GM18907 (cell line): ENCODE data around the gene SLC2A6.

ENCODE experiments used
- ATAC-seq: cut with Tn5 transposase; IDR thresholded peaks from one replicate; pipeline ENCODE4 v1.9.1; 2021; ENCODE audit warnings: mild to moderate bottlenecking, moderate library complexity; ENCODE audit not compliant: unreplicated experiment

The SLC2A6 gene

GRCh38 chr9:133477992-133478850, 678 bp downstream of the SLC2A6 start:
- ATAC-seq: peak; percentile 28

DNA sequence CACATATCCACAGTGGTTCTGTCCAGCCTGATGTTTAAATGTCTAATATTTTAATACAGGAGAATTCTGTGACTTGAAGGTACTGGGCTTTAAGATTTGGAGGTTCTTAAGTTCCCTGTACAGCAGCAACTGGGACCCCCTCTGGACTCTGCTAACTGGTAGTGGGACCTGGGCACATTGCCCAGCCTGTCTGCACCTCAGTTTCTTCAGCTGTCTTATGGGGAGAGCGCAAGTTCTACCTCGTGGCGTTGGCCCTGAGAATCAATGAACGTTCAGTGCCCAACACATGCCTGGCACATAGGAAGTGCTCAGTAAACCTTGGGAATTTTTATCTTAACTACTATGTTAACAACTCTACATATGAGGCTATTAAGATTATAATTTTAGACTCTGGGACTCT, 1.4 kb downstream of the SLC2A6 start:
- ATAC-seq: no peak

- ATAC-seq: no peak
Observed at GRCh38 chr9:133476941-133477340, 2.0 kb downstream of the SLC2A6 start.

DNA sequence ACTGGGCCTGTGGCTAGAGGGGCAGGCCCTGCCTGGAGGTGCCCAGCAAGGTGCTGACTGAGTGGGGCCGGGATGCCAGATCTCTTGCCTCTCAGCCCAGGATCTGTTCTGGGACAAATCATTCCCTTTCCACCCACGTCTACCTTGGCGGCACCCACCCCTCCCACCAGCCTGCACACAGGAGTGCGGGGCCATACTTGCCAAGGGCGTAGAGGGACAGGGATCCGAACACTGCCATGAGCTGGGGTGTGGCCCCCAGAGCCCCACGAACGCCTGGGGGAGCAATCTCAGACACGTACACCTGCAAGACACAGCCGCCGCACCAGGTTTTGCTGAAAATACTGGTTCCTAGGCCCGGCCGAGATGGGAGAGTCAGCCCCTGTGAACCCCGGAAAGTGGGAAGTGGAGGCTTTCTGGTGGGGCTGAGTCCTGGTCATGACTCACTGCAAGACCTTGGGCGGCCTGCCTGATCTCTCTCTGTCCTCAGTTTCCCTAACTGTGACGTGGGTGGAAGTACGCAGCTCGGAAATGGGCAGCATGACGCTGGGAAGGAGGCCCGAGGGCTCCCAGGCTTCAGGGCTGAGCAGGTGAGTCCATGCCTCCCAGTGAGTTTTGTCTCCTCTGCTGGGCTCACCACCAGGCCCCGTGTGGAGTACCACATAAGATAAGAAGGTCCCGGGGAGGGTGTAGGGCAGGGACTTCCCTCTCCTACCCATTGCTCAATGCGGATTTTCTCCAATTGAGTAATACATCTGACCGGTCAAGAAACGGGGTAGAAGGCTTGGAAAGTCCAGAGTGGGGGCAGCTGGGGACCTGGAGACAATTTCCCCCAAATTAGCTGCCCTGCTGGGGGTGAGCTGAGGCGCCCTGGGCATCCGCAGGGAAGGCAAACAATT, 2.6 kb downstream of the SLC2A6 start:
- no peak for ATAC-seq

DNA sequence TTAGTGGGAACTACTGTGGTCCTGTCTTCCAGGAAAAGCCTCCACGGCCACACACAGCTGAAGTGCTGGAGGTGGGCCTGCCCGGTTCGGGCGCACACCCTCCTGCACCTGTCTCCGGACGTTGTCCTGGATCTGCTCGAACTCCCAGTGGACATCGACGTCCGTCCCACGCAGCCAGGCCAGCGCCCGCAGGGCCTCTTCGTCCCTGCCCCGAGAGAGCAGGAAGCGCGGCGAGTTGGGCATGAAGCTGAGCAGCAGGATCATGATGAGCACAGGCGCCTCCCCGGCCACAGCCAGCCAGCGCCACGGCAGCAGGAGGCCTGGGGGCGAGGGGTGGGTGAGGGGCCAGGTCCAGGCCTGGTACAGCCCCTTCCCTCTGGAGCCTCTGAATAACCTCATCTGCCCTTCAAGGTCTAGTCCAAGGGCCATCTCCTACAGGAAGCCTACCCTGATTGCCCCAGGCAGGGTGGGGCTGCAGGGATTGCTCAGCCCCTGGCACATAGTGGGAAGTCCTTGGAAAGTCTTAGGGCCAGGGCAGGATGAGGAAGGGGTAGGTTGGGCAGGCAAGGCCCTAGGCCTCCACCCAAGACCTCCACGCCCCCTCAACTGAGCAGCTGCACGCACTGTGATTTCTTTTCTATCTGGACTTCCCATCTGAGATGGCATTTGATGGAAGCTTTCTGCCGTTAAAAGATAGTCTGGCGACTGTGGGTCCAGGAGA, 3.4 kb downstream of the SLC2A6 start:
- no peak for ATAC-seq

DNA sequence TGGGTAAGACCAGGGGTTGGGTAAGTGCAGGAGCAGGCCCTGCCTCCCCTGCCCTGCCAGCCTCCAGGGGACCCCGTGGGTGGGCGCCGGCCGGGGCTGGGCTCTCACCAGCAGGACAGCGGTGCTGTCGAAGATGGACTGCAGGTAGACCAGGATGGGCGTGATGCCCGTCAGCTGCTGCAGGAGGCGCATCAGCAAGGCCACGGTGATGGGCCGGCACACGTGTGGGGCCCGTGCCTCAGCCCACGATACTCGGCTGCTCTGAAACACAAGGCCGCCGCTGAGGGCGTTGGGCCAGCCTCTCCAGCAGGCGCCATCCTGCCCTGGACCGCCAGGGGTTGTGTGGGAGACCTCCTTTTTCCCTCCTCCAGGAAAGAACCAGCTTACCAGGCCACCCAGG, 4.0 kb downstream of the SLC2A6 start:
- no peak for ATAC-seq

- no peak for ATAC-seq
Observed at GRCh38 chr9:133474215-133474614, 4.7 kb downstream of the SLC2A6 start.

DNA sequence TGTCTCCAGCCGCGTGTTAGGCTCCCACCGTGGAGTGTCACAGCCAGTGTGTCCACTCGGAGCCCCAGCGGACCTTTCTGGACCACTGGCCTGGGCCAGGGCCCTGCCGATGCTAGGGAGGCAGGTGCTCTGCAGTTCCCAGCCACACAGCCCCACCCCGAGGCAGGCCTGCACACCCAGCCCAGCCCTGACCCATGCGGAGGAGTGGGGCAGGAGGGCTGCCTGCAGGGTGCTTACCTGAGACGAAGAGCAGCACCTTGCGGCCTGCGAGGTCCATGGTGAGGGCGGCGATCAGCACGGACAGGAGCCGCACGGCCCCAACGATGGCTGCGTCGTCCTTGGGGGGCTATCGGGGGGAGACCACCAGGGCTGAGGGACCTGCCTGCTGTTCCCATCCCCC, 5.2 kb downstream of the SLC2A6 start:
- no peak for ATAC-seq

GRCh38 chr9:133472753-133473378, 6.0 kb downstream of the SLC2A6 start:
- ATAC-seq: no peak

- ATAC-seq: no peak
Observed at GRCh38 chr9:133472277-133472645, 6.6 kb downstream of the SLC2A6 start.

- ATAC-seq: no peak
Observed at GRCh38 chr9:133471551-133472276, 7.2 kb downstream of the SLC2A6 start.

DNA sequence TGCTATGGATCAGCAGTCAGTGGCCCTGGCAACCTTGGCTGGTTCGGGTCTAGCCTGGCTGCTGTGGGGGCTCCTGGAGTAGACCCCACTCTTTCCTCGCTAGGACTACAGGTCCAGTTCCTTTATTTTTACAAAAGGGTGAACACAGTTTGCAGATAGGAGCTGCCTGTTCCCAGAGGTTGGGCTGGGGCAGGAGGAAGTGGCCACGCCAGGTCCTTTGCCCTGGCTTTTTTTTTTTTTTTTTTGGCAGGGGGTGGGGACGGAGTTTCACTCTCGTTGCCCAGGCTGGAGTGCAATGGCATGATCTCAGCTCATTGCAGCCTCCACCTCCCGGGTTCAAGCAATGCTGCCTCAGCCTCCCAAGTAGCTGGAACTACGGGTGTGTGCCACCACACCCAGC, 7.9 kb downstream of the SLC2A6 start:
- no peak for ATAC-seq

DNA sequence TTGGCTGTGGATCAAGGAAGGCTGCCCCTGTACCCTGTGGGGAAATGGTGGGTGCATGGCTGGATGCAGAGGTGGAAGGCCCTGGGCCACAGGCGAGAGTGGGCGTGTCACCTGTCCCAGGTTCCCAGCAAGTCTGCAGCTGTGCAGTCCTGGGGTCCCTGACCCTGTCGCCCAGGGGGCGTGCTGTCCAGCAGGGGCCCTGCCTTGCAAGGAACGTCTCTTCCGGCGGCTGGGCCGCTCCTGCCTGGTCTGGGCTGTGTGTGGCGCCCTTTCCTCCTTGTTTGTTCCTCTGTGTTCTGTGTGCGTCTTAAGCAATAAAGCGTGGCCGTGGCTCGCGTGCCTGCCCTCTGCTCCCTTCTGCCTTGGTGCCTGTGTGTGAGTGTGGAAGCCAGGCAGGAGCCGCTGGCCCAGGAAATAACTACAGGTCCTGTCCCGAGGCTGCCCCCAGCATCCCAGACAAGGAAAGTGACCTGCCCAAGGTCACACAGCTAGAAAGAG, 8.4 kb downstream of the SLC2A6 start:
- no peak for ATAC-seq

DNA sequence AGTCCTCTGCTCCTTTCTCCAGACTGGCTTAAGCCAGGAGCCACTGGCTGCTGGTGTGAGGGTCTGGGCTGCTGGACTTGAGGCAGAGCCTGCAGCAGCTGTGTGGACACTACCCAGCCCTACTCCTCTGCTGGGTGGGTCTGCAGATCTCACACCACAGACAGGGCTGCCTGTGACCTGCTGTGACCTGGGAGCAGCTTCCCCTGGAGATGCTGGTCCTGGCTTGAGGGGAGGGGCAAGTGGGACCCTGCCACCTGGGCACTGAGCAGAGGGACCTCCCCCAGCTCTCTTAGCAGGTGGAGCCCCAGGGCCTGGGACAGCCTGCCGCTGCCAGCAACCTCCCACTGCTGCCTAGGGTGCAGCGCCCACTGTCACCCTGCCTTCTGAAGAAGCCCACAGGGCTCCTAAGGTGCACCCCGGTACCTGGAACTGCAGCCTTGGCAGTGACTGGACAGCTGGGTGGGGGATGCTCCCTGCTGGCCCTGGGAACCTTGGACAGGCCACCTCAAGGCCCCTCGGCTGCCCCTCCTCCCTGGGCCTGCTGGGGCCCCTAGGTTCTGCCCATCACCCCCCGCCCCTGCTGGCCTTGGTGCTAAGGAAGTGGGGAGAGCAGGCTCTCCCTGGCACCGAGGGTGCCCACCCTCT, 10.0 kb downstream of the SLC2A6 start:
- ATAC-seq: no peak

- ATAC-seq: no peak
Observed at GRCh38 chr9:133468374-133468773, 10.5 kb downstream of the SLC2A6 start.

DNA sequence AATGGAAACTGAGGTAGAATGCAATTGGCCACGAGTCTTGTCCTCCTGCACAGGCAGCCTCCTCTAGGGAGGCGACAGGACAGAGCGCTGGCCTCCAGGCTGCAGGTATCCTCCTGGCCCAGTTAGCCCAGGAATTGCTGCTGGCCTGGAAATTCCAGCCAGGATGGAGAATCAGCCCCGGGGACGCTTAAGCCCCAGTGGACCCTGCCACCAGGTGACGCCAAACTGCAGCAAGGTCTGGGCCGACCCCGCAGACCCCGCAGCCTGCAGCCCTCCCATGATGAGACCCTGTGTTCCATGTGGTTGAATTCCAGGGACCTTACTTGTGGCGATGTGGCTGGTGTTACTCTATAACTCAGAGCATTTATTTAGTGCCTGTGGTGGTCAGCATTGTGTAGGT, 11.8 kb downstream of the SLC2A6 start:
- no peak for ATAC-seq

DNA sequence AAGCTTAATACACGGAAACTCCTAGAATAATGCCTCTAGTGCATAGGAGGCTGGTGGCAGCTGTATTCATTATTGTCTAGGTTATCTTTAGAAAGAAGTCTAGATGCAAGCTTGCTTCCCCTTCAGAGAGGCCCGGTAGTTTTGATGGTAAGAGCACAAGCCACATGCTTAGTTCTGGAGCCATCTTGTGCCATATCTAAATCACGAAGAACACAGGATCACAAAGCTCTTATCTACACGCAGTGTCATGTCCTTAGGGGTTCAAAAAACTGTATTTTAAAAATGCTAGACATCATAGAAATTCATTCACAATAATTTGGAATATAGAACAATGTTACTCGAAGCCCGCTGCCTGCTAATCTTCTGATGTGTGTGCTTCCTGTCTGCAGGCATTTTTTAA, 12.9 kb downstream of the SLC2A6 start:
- no peak for ATAC-seq

- no peak for ATAC-seq
Observed at GRCh38 chr9:133464638-133465037, 14.3 kb downstream of the SLC2A6 start.

GRCh38 chr9:133463864-133464615, 14.9 kb downstream of the SLC2A6 start:
- no peak for ATAC-seq
